HG03135 (cell line): ENCODE data around the gene ZNF446.
"Not testable (repeated sequence)": the region's sequence is repeated elsewhere in the genome, so short reads cannot be mapped to it uniquely, and the experiment has no call there.

Experiments used
- ATAC-seq: cut with Tn5 transposase; IDR thresholded peaks from one replicate; pipeline ENCODE4 v1.9.1; 2021; ENCODE audit warnings: mild to moderate bottlenecking, moderate library complexity; ENCODE audit not compliant: unreplicated experiment

ZNF446 gene

GRCh38 chr19:58469241-58470013, 6.7 kb upstream of the ZNF446 start:
- no peak for ATAC-seq

DNA sequence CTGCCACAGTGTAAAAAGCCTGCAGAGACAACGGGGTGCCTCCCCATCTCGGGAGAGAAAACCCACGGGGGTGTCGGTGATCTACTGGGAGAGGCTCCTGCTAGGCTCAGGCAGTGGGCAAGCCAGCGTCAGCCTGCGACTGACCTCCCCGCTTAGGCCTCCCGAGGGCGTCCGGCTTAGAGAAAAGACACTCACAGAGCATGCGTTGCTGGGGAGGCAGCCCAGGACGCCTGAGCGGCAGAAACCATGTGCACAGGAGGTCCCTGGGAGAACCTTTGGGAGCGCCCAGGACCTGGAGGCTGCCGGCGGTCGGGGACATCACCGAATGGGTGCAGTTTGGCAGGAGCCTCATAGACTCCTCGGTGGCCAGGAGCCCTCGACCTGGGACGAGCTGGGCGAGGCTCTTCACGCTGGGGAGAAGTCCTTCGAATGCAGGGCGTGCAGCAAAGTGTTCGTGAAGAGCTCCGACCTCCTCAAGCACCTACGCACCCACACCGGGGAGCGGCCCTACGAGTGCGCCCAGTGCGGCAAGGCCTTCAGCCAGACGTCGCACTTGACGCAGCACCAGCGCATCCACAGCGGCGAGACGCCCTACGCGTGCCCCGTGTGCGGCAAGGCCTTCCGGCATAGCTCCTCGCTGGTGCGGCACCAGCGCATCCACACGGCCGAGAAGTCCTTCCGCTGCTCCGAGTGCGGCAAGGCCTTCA, 5.2 kb upstream of the ZNF446 start:
- ATAC-seq = not testable (repeated sequence)

GRCh38 chr19:58471736-58472135, 4.4 kb upstream of the ZNF446 start:
- ATAC-seq = no peak

DNA sequence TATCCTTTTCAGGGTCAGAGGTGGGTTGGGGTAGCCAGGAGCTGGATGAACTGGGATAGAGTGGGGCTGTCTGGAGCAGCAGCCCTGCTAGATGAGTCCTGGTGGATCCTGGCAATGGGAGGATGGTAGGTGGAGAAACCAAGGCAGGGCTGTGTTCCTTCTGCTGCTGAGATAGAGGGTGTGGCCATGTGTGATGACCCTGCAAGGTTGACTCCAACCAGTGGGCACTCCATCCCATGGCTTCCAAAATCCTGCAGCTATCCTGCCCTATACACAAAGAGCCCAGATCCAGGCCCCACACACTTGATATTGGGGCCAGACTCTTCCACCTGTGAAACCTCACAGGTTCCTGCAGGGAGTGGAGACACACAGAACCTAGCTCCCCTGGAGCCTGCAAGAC, 2.4 kb upstream of the ZNF446 start:
- ATAC-seq = no peak

GRCh38 chr19:58474291-58474996, 1.7 kb upstream of the ZNF446 start:
- ATAC-seq = no peak

GRCh38 chr19:58474997-58475713, 997 bp upstream of the ZNF446 start:
- peak; percentile 10 for ATAC-seq

- ATAC-seq = no peak
Observed at GRCh38 chr19:58476498-58477015, 405 bp downstream of the ZNF446 start.

DNA sequence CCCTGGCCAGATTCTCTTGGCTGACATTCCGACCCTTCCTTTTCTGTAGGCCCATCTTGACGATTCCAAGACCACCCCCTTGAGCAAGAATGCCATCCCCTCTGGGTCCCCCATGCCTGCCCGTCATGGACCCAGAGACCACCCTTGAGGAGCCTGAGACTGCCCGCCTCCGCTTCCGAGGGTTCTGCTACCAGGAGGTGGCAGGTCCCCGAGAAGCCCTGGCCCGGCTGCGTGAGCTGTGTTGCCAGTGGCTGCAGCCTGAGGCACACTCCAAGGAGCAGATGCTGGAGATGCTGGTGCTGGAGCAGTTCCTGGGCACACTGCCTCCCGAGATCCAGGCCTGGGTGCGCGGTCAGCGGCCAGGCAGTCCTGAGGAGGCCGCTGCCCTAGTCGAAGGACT, 978 bp downstream of the ZNF446 start:
- ATAC-seq = no peak

DNA sequence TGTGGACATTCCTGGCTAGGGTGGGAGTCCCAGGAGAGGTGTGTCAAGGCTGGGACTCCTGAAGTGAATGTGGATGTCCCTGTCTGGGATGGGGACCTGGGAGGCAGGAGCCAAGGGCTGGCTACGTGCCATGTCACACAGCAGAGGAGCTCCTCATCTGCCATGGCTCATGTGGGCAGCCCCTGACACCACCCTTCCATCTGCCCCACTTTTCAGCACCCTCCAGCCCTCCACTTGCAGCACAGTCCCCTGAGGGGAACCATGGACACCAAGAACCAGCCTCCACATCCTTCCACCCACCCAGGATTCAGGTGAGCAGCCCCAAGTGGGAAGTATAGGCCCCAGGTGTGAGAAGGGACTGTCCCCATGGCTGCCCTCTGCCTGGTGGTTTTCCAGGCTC, 1.7 kb downstream of the ZNF446 start:
- no peak for ATAC-seq

GRCh38 chr19:58479303-58479702, 3.2 kb downstream of the ZNF446 start:
- no peak for ATAC-seq

GRCh38 chr19:58479736-58480480, 3.8 kb downstream of the ZNF446 start:
- no peak for ATAC-seq

DNA sequence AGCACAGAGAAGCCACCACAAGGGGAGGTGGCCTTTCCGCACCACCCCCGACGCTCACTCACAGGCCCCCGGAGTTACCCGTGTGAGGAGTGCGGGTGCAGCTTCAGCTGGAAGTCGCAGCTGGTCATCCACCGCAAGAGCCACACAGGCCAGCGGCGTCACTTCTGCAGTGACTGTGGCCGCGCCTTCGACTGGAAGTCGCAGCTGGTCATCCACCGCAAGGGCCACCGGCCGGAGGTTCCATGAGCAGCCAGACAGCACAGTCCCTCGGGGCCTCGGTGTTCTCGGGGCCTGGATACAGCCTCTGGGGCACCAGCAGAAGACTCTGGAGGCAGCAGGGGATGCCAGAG, 4.3 kb downstream of the ZNF446 start:
- ATAC-seq = no peak

DNA sequence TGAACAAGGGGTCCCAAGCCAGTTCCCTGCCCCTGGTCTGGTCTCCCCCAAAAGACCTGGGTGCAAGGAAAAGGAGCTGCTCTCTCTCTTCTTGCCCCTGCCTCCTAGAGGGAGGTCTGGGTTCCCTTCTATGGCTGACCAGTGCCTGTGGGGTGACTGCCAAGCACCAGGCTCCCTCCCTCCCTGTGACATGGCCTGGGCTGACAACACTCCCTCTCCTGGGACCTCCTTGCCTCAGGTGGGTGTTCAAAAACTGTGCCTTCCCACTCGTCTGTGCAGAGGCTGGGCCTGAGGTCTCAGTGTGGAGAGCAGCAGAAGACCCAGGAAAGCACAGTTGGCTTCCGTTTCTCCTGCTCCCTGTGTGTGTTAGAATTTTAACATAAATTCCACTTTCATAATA, 4.7 kb downstream of the ZNF446 start:
- no peak for ATAC-seq

DNA sequence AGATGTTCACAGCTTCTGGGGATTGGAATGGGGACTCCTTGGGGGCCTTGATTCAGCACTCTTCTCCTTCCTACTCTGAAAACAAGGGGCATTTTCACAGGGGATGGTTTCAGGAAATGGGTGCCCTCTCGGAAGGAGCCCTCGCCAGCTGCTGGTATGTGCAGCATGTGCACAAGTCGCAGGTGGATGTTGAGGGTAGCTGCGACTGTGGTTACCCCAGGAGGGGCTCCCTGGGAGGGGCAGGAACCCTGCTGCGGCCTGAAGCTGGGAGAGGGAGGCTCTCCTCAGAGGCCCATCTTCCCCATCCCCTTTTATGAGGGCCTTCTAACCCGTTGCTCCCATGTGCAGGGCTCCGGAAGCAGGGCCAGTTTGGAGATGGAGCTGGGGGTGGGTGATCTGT, 6.2 kb downstream of the ZNF446 start:
- ATAC-seq = no peak

DNA sequence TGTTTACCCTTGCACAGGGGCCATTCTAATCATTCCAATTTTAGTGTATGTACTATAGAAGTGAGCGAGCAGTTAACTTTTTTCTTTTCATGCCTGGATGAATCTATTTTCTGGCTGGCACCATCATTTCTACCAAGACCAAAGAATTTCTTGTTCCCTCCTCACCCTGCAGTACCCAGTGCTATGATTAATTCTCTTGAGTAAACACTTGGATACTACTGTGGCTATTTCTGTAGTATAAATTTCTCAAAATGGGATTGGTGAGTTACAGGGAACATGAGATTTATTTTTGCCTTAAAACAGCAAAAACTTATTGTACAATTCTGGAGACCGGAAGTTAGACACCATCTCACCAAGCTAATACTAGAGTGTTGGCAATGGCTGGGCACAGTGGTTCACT, 7.6 kb downstream of the ZNF446 start:
- ATAC-seq = no peak

GRCh38 chr19:58484349-58484748, 8.2 kb downstream of the ZNF446 start:
- ATAC-seq = not testable (repeated sequence)

DNA sequence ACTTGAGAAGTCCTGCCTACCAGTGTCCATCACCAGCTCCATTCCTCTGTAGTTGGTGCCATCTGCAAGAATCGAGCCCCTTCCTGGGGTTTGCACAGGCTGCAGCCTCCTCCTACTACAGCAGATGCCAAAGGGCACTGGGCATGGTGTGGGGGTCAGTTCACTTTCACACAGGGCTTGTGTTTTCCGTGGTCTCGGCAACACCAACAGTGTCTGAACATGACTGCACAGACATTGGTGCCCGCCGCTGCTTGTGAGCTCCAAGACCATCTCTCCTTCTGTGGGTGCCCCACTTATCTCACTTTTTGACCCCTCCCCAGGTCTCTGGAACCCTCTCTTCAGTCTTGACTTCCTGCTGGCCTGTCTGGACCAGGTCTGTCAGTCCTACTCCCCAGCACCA, 15.2 kb downstream of the ZNF446 start:
- ATAC-seq = no peak

- no peak for ATAC-seq
Observed at GRCh38 chr19:58492265-58492664, 16.1 kb downstream of the ZNF446 start.

DNA sequence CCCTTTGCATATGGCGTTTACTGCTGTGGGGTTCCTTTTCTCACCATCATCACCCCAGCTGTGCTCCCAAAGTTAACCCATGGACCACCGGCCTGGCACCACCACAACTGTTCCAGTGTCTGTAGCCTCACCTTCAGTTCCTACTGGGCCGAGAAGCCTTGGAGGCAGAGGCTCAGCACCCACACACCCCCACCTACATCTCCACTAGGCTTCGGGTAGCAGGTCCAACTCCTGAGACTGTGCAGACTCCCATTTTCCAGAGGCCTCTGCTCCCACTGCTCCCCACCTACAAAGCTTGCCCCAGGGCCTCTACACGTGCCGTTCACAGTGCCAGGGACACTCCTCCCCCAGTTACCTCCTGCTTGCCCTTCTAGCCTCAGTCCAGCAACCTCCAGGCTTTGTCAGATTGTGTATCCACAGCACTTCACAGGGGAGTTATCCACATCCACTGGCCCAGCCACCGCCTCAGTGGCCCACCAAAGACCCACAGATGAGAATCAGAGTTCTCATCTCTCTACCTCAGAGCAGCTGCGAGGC, 21.6 kb downstream of the ZNF446 start:
- ATAC-seq = no peak
